Measurements from ENCODE around the gene RFPL1.

RFPL1 gene

DNA sequence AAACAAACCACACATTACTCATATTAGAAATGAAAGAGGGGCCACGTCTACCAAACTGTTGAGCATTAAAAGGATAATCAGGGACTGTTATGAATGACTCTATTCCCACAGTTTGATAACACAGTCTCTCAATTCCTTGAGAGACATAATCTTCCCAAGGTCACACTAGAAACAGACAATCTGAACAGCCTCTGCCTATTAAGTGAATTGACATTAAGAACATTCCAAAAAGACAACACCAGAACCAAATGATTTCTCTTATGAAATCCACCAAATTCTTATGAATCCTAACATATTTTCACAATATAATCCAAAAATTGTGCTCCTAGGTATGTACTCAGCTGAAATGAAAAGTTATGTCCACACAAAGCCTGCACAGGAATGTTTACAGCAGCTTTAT is 4.6 kb downstream of the RFPL1 start:
- in situ Hi-C loops (cut with HindIII; ENCODE audit: low sequenced_read_pairs) = no loop called here

DNA sequence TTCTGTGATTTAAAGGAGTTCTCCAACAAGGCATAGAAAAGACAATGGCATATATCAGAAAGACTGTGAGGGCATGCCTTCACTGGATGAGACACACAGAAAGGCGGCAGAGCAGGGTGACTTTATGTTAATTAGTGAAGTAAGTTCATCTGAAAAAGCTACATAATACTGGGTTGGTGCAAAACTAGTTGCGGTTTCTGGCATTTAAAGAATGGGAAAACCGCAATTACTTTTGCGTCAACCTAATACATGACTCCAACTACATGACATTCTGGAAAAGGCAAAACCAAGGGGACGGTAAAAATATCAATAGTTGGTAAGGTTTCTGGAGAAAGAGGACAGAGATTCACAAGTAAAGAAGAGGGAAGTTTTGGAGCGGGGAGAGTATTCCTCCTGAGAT is 5.1 kb downstream of the RFPL1 start:
- in situ Hi-C loops (cut with HindIII; ENCODE audit: low sequenced_read_pairs) = no loop called here

DNA sequence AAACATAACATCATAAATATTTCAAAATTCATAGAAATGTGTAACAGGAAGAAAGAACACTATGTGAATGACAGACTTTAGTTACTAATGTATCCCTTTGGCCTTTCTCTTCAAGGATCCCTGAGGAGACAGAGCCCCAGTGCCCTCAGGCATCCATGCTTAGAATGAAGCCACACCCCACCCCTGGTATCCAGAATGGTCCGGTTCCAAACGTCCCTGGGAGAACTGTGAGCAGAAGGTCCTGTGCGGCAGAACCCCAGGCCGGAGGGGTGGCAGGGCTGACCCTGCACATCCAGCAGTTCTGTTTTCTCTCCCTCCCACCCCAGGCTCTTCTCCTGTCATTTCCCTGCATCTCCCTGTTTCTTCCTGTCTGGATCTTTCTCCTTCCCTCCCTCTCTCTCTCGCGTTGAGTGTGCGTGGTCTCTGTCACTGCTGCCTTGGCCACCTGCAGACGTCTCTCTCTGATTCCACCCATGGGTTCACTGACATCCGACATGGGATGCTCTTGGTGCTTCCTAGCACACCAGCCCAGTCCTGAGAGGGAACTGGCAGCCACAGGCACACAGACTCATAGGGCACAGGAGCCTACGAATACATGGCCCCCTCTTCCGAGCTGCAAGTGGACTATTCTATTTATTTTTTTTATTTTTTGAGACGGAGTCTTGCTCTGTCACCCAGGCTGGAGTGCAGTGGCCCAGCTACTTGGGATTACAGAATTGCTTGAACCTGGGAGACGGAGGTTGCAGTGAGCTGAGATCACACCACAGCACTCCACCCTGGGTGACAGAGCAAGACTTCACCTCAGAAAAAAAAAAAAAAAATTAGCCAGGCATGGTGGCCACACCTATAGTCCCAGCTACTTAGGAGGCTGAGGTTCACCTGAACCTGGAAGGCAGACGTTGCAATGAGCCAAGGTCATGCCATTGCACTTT is 5.7 kb downstream of the RFPL1 start:
- in situ Hi-C loops (cut with HindIII; ENCODE audit: low sequenced_read_pairs) = no loop called here

GRCh38 chr22:29445508-29445907 is 7.1 kb downstream of the RFPL1 start:
- in situ Hi-C loops (cut with HindIII; ENCODE audit: low sequenced_read_pairs) = no loop called here

DNA sequence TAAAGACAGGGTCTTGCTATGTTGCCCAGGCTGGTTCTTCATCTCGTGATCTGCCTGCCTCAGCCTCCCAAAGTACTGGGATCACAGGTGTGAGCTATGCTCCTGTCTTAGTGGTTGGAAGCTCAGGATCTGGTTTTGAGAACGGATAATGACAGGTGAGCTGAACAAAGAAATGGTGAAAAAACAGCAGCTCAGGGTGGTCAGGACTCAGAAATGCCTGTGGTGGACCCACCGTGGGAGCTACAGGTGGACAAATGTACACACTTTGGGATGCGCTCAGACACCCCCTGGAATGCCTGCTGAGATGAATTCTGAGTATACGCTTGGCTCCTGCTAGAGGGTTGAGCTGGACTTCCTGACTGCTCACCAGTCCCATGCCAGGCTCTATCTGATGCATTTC is 9.5 kb downstream of the RFPL1 start:
- in situ Hi-C loops (cut with HindIII; ENCODE audit: low sequenced_read_pairs) = no loop called here

- in situ Hi-C loops (cut with HindIII; ENCODE audit: low sequenced_read_pairs) = no loop called here
Observed at GRCh38 chr22:29449296-29449875, 11.0 kb downstream of the RFPL1 start.

- in situ Hi-C loops (cut with HindIII; ENCODE audit: low sequenced_read_pairs) = no loop called here
Observed at GRCh38 chr22:29450222-29450621, 11.8 kb downstream of the RFPL1 start.

DNA sequence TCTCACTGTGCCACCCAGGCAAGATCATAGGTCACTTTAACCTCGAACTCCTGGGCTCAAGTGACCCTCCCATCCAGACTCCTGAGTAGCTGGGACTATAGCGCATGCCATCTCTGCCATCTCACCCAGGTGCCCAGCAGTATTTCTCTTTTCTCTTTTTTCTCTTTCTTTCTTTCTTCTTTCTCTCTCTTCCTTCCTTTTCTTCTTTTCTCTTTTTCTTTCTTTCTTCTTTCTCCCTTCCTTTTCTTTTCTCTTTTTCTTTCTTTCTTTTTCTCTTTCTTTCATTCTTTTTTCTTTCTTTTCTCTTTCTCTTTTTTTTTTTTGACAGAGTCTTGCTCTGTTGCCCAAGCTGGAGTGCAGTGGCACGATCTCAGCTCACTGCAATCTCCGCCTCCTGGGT is 13.5 kb downstream of the RFPL1 start:
- in situ Hi-C loops (cut with HindIII; ENCODE audit: low sequenced_read_pairs) = no loop called here

DNA sequence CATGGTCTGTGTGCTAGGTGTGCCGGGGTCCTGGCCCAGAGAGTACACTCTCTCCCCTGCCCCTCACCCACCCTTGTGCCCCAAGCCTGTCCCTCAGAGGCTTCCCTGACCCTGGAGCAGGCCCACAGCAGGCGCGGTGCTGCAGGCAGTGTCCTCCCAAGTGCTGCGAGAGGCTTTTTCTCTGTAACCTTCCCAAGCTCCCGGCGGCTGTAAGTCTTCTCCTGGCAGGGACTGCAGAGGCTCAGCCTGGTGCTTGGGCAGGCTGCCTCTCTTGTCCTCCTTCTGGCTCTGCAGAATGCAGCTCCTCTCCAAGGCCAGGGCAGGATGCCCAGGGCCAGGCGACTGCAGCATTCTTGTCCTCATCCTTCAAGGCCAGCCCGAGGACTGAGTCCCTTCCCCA is 15.9 kb downstream of the RFPL1 start:
- in situ Hi-C loops (cut with HindIII; ENCODE audit: low sequenced_read_pairs) = no loop called here

GRCh38 chr22:29456211-29456671 is 17.9 kb downstream of the RFPL1 start:
- in situ Hi-C loops (cut with HindIII; ENCODE audit: low sequenced_read_pairs) = no loop called here

GRCh38 chr22:29457730-29458129 is 19.3 kb downstream of the RFPL1 start:
- in situ Hi-C loops (cut with HindIII; ENCODE audit: low sequenced_read_pairs) = no loop called here

DNA sequence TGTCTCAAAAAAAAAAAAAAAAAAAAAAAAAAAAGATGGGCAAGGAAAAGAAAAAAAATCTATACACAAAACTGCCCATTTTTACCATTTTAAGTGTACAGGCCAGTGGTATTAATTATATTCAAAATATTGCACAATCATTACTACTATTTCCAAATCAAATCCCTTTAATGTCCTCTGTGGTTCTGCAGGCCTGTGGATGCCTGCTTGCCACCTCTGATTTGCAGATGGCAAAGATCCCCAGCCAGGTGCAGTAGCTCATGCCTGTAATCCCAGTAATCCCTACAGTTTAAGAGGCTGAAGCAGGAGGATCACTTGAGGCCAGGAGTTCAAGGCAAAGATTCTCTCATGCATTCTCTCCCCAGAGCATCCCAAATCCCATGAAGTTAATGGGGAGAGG is 20.2 kb downstream of the RFPL1 start:
- in situ Hi-C loops (cut with HindIII; ENCODE audit: low sequenced_read_pairs) = no loop called here

DNA sequence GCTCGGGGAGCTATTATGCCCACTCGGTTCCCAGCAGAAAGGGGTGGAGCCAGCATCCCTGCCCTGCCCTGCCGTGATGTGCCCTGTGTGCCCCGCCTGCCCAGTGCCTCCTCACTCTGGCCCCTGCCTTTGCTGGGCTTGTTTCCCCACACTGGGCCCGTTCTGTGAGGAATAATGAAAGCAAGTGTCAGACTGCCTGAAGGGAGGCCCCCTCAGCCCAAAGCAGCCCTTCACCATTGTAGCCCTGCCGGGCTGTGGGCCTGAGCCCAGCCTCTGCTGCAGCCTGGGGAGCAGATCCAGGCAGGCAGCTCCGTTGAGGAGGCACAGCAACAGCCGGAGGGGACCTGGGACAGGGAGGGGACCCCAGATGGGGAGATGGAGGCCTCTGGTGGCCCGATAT is 21.4 kb downstream of the RFPL1 start:
- in situ Hi-C loops (cut with HindIII; ENCODE audit: low sequenced_read_pairs) = no loop called here

GRCh38 chr22:29461263-29461662 is 22.9 kb downstream of the RFPL1 start:
- in situ Hi-C loops (cut with HindIII; ENCODE audit: low sequenced_read_pairs) = no loop called here

DNA sequence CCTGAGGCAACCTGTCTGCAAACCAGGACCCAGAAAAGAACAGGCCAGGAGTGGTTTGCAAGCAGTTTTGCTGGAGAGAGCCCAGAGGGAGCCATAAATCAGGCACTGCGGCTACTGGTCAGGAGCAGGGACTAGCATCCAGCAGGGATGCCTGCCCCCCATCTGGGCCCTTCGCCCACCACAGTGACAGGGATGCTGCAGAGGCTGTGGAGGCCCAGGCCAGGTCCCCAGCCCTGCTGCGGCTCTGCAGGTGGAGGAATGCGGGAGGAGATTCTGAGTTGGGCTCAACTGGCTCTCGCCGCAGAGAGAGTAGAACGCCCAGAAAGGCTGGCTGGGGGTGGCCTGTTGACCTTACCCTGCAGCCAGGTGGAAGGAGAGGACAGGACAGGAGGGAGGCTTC is 25.2 kb downstream of the RFPL1 start:
- in situ Hi-C loops (cut with HindIII; ENCODE audit: low sequenced_read_pairs) = no loop called here

- in situ Hi-C loops (cut with HindIII; ENCODE audit: low sequenced_read_pairs) = no loop called here
Observed at GRCh38 chr22:29464581-29464980, 26.2 kb downstream of the RFPL1 start.

GRCh38 chr22:29469755-29470154 is 31.4 kb downstream of the RFPL1 start:
- in situ Hi-C loops (cut with HindIII; ENCODE audit: low sequenced_read_pairs) = no loop called here

DNA sequence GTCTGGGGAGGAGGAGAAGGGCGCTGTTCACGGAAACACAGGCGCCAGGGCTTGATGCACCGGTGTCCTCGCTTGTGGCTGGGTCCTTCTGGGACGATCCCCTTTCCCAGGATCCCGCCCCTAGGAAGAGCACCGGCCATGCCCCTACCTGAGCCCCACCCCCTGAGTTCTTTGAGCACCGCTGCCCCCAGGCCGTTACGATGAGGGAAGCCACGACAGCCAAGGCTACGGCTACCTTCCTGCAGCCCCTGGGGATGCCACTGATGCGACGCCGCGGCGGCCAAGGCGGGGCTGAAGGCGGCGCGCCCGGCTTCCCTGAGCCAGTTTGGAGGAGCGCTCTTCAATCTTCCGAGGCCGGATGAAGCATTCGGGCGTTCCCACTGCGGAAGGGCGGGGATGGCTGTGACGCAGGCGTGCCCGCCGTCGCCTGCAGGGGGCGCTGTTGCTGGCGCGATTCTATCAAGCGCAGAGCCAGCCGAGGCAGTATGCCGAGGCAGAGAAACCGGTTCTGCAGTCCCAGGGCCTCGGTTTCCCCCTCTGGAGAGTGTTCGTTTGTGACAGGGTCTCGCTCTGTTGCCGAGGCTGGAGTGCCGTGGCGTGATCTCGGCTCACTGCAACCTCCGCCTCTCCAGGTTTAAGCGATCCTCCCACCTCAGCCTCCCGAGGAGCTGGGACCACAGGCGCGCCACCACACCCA is 31.9 kb downstream of the RFPL1 start:
- in situ Hi-C loops (cut with HindIII; ENCODE audit: low sequenced_read_pairs) = no loop called here

- in situ Hi-C loops (cut with HindIII; ENCODE audit: low sequenced_read_pairs) = no loop called here
Observed at GRCh38 chr22:29473001-29473400, 34.6 kb downstream of the RFPL1 start.

GRCh38 chr22:29475550-29475949 is 37.2 kb downstream of the RFPL1 start:
- in situ Hi-C loops (cut with HindIII; ENCODE audit: low sequenced_read_pairs) = no loop called here

GRCh38 chr22:29476116-29476515 is 37.7 kb downstream of the RFPL1 start:
- in situ Hi-C loops (cut with HindIII; ENCODE audit: low sequenced_read_pairs) = no loop called here
